Cardiac fibroblast (primary cell): ENCODE results near the gene TMED3.
A peak's percentile ranks its signal among the peaks of the same experiment; 100 is the strongest.

Experiments
- DNase-seq, 2 donors: peaks; one replicate each; pipeline versions ENCODE4 v3.0.0 to v3.0.0-alpha.2; 2010; ENCODE audit warnings: low read depth in 2 of 2
- H3K4me3 ChIP-seq, 2 donors: replicated peaks in 1 of 2; 1 replicate in 1 of 2; 2 replicates in 1 of 2; pipeline ENCODE4 v1.5.1; 2011; ENCODE audit warnings: low read depth in 2 of 2, low read length in 2 of 2, mild to moderate bottlenecking in 2 of 2, moderate library complexity in 1 of 2
- CTCF ChIP-seq: IDR thresholded peaks from one replicate; pipeline ENCODE4 v1.5.1; 2011; ENCODE audit warnings: low read depth, mild to moderate bottlenecking, low read length, inconsistent platforms

Gene TMED3

DNA sequence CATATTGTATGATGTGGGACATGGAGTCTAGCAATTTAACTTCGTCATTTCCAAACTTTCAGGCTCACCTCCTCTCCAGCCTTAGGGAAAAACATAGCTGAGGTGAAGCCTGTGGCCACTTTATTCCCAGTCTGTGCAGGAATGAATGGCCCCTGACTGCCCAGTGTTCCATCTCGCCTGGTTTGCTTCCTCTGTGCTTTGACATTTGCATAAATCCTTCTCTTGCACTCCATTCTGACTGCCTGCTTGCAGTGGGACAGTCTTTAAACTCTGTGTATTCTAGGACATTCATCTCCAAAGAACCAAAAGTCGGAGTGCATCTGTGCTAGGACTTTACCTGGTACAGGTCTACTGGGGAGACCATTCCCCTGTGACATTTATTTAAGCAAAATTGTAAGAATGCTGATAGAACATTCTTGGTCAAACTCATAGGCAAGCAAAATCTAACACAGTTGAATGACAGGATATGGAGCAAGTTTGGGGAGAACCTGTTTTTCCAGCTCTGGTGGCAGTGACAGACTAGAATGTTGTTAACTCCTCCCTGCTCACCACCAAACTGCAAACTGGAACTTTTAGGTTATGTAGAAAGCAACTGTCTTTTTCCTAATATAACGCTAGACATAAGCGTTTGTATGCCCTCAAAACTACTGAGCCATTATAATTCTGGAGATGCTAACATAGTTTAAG, 22.1 kb downstream of the TMED3 start:
- no peak for TF ChIP-seq CTCF

DNA sequence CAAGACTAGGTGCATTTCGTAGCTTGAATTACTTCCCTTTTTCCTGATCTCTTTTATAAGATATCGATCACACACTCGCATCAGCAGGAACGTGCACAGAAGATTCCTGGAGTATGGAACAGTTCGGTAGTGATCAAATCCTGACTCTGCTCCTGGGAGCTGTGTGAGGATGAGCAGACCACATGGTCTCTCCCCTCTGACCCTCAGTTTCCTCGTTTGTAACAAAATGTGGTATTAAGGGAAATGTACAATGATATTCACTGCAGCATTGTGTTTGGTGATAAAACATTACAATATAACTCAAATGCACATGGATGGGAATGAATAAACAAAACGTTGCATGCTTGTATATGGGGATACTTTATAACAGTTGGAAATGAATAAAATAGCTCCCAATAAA, 26.7 kb downstream of the TMED3 start:
- no peak for DNase-seq
- no peak for TF ChIP-seq CTCF

More for the DNA sequence above, 22.1 kb downstream of the TMED3 start:
- no peak for DNase-seq
- H3K4me3 ChIP-seq = no peak overlapping the region

GRCh38 chr15:79339588-79340314, 28.8 kb downstream of the TMED3 start:
- DNase-seq = peak; percentile 73 to 75
- no peak overlapping the region for H3K4me3 ChIP-seq
- TF ChIP-seq CTCF = peak; percentile 94

More for the DNA sequence above, 26.7 kb downstream of the TMED3 start:
- H3K4me3 ChIP-seq = no peak overlapping the region

DNA sequence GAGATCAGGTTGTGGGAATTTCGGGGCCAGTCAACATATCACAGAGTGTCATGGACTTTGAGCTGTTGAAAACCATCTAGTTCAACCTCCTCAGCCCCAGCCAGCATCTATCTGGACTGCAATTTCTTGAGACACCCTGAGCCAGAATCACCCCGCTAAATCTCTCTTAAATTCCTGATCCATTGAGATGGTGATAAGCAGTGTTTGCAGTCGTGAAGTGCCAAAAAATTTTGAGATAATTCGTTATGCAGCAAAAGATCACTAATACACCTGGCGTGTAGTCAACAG, 29.3 kb downstream of the TMED3 start:
- no peak for TF ChIP-seq CTCF
- no peak for DNase-seq
- no peak overlapping the region for H3K4me3 ChIP-seq

- DNase-seq = peak in 1 of 2 donors; percentile 15
- no peak overlapping the region for H3K4me3 ChIP-seq
- no peak for TF ChIP-seq CTCF
These were observed 30.5 kb downstream of the TMED3 start for GRCh38 chr15:79341396-79341795.

DNA sequence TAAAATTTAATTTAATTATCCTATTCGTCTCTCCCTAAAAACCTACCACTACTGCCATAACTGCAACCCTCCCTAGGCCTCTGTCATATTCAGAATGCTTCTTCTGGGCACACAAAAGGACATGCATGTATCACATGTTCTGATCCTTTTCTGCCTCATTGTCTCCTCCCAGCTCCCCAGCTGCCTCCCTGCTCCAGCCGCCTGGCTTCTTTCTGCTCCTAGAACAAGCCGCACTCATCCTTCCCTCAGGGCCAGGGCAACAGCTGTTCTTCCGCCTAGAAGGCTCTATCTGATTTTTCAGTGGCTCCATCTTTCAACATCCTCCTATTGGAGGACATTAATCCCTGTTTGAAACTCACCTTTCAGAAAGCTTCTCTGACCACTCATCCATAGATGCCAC, 38.6 kb downstream of the TMED3 start:
- no peak overlapping the region for H3K4me3 ChIP-seq
- peak in 1 of 2 donors; percentile 50 for DNase-seq
- TF ChIP-seq CTCF = no peak
